DND-41 (cell line): Measurements from ENCODE around the gene SPTLC2.

ENCODE experiments used
- ATAC-seq: fragments of 200-7000 bp; cut with Tn5 transposase; 3 replicates; pipeline ENCODE4 v1.9.1; 2021; ENCODE audit warnings: low read depth; ENCODE audit not compliant: insufficient read depth
- DNase-seq: peaks from one replicate; pipeline ENCODE4 v3.0.0-alpha.2; 2020
- H2AFZ ChIP-seq: 2 replicates; pipeline ENCODE4 v1.6.0; 2012; ENCODE audit warnings: low read depth, low read length
- H3K27ac ChIP-seq: 2 replicates; pipeline ENCODE4 v1.5.1; 2012; ENCODE audit warnings: low read length, inconsistent platforms
- H3K27me3 ChIP-seq: fragments of 200-600 bp; sonication (generic); 2 replicates; pipeline ENCODE4 v1.6.0; 2012; ENCODE audit warnings: low read length, mild to moderate bottlenecking, inconsistent platforms; ENCODE audit not compliant: insufficient read depth, poor library complexity
- H3K36me3 ChIP-seq: 2 replicates; pipeline ENCODE4 v1.5.1; 2012; ENCODE audit warnings: low read length, inconsistent platforms; ENCODE audit not compliant: insufficient read depth
- H3K4me1 ChIP-seq: 2 replicates; pipeline ENCODE4 v1.5.1; 2012; ENCODE audit warnings: mild to moderate bottlenecking, low read length; ENCODE audit not compliant: insufficient read depth
- H3K4me2 ChIP-seq: 2 replicates; pipeline ENCODE4 v1.6.0; 2012; ENCODE audit warnings: mild to moderate bottlenecking, moderate library complexity, low read length, inconsistent platforms; ENCODE audit not compliant: insufficient read depth
- H3K4me3 ChIP-seq, 2 experiments: fragments of 200-600 bp in 1 of 2; shearing (Covaris generic) in 1 of 2; 2 replicates each; pipeline ENCODE4 v1.5.1; 2012 to 2016; ENCODE audit warnings: inconsistent platforms in 2 of 2, low read length in 2 of 2, mild to moderate bottlenecking in 2 of 2, low read depth in 1 of 2, moderate library complexity in 1 of 2
- H3K79me2 ChIP-seq: 2 replicates; pipeline ENCODE4 v1.6.0; 2012; ENCODE audit warnings: low read length, inconsistent platforms; ENCODE audit not compliant: insufficient read depth
- H3K9ac ChIP-seq: 2 replicates; pipeline ENCODE4 v1.6.0; 2012; ENCODE audit warnings: low read depth, mild to moderate bottlenecking, inconsistent platforms, low read length, moderate library complexity
- H3K9me3 ChIP-seq: 2 replicates; pipeline ENCODE4 v1.5.1; 2012; ENCODE audit warnings: low read length, moderate library complexity, mild to moderate bottlenecking, inconsistent platforms; ENCODE audit not compliant: insufficient read depth, severe bottlenecking
- H4K20me1 ChIP-seq: 2 replicates; pipeline ENCODE4 v1.6.0; 2012; ENCODE audit warnings: low read length; ENCODE audit not compliant: insufficient read depth
- CTCF ChIP-seq: IDR thresholded peaks from 2 replicates; pipeline ENCODE4 v1.5.1; 2012; ENCODE audit warnings: borderline replicate concordance, low read length, moderate library complexity, mild to moderate bottlenecking; ENCODE audit not compliant: poor library complexity, severe bottlenecking; ENCODE audit errors: extremely low read depth
- EZH2 ChIP-seq: IDR thresholded peaks from 3 replicates; pipeline ENCODE4 v1.6.1; 2012; ENCODE audit warnings: borderline replicate concordance, low read depth, mild to moderate bottlenecking, moderate library complexity, low read length, inconsistent platforms; ENCODE audit not compliant: severe bottlenecking

SPTLC2 gene

DNA sequence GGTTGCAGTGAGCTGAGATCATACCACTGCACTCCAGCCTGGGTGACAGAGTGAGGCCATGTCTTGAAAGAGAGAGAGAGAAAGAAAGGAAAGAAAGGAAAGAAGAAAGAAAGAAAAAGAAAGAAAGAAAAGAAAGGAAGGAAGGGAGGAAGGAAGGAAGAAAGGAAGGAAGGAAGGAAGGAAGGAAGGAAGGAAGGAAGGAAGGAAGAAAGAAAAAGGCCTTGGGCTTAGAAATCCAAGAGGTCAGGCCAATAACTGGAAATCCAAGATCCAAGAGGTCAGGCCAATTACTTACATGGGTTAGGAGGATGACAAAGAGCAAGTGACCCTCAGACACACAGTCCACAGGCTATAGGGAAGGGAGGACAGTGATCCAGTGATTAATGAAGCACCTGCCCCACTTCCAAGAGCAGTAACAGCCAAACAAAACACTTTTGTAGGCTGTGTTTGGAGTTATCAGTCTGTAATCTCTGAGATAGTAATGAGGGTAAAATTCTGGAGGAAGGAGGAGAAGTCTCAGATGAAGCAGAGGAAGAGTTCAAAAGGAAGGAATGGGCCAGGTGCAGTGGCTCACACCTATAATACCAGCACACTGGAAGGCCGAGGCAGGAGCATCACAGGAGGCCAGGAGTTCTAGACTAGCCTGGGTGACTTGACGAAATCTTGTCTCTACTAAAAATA, 32.2 kb upstream of the SPTLC2 start:
- TF ChIP-seq CTCF (no peak), EZH2 (no peak)

DNA sequence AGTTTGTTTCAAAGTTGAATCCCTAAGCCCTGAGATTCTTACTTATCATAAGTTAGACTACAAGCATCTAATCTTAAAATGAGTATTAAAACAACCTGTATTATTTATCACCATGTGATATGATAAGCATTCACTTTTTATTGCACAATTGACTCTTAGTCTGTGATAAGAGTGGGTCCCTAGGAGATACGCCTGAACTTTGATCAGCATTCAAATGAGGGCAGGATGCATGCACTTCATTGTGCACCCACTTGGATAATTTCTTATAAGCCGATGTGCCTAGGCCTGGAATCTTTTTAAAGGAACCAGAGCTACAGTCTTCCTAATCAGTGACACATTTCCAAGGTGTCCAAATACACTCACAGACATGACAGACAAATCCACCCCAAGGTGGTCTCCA, 31.4 kb upstream of the SPTLC2 start:
- Histone ChIP-seq H3K4me3 (no peak overlapping the region), H3K36me3 (no peaks in the 10 kb centered on the region), H3K27ac (no peak overlapping the region), H3K9me3 (no peaks in the 10 kb centered on the region), H2AFZ (no peak overlapping the region), H3K9ac (no peak overlapping the region), H3K27me3 (no peaks in the 10 kb centered on the region), H3K4me2 (no peak overlapping the region), H4K20me1 (no peaks in the 10 kb centered on the region), H3K4me1 (no peaks in the 10 kb centered on the region), H3K79me2 (no peaks in the 10 kb centered on the region)
- TF ChIP-seq CTCF (no peak), EZH2 (no peak)
- no peak for ATAC-seq
- DNase-seq: no peak

More for the DNA sequence above, 32.2 kb upstream of the SPTLC2 start:
- Histone ChIP-seq H3K79me2 (no peaks in the 10 kb centered on the region), H3K9me3 (no peaks in the 10 kb centered on the region), H3K4me3 (no peak overlapping the region), H3K27ac (no peak overlapping the region), H4K20me1 (no peaks in the 10 kb centered on the region), H3K4me2 (no peak overlapping the region), H3K27me3 (no peaks in the 10 kb centered on the region), H3K36me3 (no peaks in the 10 kb centered on the region), H2AFZ (no peak overlapping the region), H3K9ac (no peak overlapping the region), H3K4me1 (no peaks in the 10 kb centered on the region)
- DNase-seq (no peak), ATAC-seq (no peak)

DNA sequence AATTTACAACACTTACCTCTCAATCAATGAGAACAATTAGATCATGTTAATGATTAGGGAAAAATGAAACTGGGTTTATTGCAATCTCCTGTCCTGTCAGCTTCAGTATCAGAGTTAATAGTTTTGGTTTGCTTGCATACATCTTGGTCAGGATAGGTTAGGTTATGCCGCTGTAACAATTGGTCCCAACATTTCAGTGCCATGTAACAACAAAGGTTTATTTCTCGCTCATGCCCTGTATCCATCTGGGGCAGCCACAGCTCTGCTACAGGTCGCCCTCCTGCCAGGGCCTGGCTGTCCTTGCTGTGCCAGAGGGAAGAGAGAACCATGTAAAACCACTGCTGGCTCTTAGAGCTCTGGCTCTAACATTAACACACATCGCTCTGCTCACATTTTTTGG, 30.5 kb upstream of the SPTLC2 start:
- H3K9me3 ChIP-seq: no peaks in the 10 kb centered on the region
- H3K4me1 ChIP-seq: no peaks in the 10 kb centered on the region
- no peak for TF ChIP-seq CTCF
- no peak for TF ChIP-seq EZH2
- ATAC-seq (no peak), DNase-seq (no peak)
- no peaks in the 10 kb centered on the region for H3K79me2 ChIP-seq
- H3K9ac ChIP-seq: no peak overlapping the region
- no peak overlapping the region for H3K4me3 ChIP-seq
- H2AFZ ChIP-seq: no peak overlapping the region
- no peaks in the 10 kb centered on the region for H4K20me1 ChIP-seq
- H3K4me2 ChIP-seq: no peak overlapping the region
- no peaks in the 10 kb centered on the region for H3K36me3 ChIP-seq
- no peaks in the 10 kb centered on the region for H3K27me3 ChIP-seq
- no peak overlapping the region for H3K27ac ChIP-seq
